GM18870 (cell line): ENCODE measurements around the gene KIF25.

Source experiments
- ATAC-seq: cut with Tn5 transposase; IDR thresholded peaks from one replicate; pipeline ENCODE4 v1.9.1; 2021; ENCODE audit warnings: moderate library complexity; ENCODE audit not compliant: unreplicated experiment

The KIF25 gene

DNA sequence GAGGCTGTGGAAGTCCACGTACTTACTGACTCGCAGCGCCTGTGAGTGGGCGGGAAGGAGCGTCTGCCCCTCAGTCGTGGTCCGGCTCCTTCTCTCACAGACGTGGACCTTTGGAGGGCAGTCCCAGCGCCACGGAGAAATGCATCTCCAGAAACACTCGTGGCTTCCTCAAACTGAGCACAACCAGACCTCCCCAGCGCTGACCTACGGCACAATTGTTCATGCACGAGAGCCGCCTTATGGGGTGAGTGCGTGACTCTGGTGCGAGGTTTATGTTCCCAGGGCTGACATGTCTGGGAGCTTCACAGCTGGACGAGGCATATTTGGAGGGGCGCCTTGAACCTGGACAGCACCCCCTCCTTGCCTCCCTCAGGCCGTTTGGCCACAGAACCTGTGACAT lies 51.8 kb downstream of the KIF25 start:
- no peak for ATAC-seq

DNA sequence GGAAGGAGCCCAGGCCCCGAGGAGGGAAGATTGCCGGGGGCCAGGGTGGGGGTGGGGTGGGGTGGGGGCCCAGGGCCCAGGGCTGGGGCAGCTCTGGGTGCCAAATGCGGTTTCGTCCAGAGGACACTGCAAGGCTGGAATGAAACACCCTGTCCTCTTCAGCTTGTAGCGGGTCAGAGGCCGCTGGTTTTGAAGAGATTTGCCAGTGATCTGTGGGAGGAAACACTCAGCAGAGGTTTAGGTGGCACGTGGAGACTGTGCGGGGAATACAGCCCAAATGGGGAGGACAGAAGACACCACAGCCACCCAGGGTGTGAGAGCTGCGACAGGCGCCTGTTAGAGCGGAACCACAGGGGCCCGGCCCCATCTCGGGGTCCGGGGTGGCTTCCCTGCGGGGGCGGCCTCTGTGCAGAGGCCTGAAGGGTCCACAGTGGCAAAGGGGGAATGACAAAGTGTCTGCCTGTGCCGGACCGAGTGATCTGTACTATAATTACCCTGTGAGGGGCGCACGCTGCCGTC lies 52.3 kb downstream of the KIF25 start:
- no peak for ATAC-seq

DNA sequence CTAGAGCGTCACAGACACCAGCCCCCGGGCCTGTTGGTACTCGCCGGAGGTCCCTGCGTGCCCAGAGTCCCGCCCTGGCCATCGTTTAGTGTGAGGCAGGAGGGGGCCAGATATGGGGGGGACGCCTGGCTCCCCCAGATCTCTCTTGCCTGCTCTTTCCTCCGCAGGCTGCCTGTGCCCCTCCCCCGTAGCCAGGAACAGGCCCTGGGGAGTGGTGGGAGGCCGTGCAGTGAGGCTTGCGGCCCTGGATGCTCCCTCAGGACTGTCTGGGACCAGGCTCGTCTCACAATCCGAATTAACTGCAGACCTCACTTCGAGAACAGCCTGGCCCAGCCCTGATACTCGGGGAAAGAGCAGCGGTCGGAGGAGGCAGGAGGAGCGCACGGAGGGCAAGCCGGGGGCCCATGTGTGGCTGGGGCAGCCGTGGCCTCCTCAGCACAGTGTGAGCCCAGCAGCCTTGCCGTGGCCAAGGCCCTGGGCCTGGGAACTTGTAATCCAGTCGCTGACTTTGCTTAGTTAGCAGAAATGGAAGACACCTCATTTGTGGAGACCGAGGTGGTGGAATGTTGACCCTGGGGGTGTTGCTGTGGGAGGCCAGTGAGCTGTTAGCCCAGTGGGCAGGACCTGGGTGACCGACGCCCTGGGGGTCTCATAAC lies 52.9 kb downstream of the KIF25 start:
- no peak for ATAC-seq

DNA sequence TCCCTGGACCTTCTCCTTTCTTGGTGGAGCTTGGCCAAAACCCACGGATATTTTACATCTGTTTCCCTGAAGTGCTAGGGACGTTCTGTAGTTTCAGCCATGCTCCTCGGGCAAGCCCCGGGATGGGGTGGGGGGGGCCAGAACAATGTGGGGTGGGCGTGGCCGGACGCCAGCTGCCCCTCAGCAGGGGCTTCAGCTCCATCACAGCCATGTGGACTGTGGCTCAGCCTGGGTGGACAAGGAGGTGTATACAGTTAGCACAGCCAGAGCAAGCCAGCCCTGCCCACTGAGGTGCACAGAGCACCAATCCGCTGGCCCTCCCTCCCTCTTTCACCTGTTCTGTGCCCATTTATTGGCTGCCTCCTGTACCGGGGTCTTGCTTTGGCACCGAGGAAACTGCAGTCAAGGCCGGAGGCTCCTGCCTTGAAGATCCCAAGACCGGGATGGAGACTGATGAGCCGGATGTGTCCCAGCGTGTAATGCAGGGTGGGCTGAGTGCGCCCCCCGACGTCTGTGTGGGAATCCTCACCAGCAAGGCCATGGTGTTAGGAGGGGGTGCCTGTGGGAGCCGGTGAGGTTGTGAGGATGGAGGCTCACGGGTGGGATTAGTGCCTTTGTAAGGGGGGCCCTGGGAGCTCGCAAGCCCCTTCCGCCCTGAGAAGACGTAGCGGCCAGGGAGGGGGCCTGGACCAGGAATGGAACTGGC lies 53.6 kb downstream of the KIF25 start:
- ATAC-seq: no peak

DNA sequence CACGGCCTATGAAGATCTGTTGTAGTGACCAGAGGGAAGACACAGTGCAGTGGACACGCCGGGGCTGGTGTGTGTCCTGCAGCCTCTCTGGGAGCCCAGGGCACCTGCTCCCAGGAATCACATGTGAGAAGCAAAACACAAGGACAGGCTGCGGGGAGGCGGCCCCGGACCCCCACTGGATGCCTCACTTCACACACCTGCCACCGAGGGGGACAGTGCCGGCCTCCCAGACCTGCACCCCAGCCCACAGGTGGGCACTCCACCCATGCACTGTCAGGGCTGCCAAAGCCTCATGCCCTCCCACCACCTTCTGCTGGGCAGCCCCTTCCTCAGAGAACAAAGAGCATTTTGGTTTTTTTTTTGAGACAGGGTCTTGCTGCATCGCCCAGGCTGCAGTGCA lies 54.2 kb downstream of the KIF25 start:
- ATAC-seq: no peak

DNA sequence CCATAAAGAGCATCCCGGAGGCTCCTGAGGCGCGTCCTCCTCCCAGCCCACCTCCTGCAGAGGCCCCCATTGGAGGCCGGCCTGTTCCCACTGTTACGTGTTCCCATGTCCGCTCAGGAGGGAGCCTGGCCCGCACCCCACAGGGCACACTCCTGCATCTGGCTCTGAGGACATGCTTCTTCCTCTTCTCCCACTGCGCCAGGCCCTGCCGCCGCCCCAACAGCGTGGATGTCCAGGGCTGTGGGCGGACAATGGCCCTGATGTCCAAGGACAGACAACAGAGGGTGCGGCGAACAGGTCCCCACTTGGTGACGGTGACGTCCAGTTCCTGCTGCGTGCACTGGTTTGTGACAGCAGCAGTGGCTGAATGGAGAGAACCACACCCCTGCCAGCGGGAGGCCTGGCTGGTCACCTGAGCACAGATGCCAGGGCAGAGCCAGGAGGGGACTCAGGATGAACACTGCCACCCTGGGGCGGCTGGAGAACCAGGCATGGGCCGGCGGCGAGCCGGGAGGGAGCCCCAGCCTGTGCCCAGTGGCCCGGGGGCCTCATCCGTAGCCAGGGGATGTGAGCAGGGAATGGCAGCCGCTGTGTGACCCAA lies 54.9 kb downstream of the KIF25 start:
- no peak for ATAC-seq

DNA sequence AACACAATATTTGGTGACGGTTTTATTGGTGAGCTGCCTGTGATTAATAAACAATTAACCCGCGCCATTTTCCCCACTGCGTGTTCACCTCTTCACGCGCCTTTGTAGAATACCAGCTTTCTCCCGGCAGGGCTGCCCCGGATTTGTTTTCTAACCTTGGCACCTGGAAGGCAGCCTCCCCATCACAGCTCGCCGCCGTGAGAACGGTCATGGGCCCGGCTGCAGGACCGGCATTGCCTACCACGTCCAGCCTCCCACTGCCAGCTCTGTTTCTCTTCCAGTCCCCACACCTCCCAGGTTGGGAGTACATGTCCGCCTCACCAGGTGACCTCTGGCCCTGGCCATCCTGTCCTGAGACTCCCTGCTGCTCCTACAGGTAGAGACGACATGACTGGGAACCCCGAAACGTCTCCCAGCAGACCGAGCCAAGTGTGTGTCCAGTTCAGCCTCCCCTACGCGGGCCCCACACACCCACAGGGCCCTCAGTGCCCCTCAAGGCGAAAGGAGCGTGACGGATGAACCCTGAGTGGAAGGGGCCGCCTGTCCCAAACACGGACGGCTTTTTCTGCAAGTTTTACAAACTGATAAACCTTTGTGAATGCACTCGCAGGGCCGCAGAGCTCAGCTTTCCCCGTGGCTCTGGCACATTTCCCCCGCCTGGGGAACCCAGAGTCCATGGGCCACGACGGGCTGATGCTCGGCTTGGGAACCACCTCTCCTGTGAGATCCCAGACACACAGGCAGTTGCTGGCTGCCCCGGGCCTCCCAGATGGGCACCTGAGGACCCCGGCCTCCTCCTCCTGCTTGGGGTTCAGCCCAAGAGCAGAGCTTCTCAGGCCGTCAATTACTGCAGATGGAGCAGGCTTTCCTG lies 55.9 kb downstream of the KIF25 start:
- no peak for ATAC-seq

DNA sequence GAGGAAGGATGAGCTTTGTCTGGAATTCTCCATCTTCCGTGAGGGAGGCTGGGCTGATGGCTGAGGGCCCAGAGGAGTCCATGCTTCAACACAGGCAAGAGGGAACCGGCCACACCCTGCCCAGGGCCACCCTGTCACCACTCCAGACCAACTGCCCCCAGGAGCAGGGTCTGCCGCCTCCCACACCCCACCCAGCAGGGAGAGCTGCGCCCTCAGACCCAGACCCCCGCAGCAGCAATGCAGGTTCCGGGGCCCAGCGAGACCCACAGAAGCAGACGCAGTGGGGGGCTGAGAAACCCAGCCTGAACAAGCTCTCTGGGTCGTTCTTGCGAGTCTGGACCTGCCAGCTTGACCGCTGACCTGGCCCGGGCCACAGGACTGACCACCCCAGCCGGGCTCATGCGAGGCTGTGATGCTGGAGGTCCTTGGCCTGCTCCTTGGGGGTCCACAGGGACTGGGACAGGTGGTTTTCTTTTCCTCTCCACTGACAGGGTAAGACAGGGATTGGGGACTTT lies 56.5 kb downstream of the KIF25 start:
- ATAC-seq: no peak

DNA sequence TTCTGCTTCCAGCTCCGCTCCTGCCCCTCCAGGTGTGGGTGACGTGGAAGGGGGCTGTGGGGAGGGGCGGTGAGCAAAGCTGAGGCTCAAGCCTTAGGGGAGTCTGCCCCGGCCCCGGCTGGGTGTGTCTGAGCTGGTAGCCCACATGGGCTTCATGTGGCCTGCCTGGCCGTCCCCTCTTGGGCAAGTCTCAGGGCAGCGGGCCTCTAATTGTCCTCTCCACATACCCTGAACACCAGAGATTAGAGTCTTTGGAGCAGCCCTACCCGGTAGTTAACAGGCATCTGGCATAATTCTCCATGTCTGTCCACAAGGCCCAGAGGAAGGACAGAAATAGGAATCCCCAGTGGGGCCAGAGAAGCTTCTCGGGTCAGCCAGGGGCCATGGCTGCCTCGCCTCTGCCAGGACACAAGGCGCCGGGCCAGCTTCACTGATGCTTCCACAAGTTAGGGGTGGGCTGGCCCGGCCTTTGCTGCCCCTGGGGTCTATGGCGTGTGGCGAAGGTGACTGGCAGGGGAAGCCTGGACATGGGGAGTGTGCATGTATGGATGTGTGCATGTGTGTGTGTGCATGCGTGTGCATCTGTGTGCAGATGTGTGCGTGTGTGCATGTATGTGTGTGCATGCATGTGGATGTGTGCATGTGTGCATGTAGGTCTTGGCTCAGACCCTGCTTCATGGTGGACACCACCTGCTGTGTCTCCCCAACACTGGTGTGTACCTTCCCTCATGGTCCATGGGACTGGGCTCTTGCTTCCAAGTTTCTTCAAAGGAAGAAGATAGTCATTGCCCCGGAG lies 57.5 kb downstream of the KIF25 start:
- no peak for ATAC-seq

DNA sequence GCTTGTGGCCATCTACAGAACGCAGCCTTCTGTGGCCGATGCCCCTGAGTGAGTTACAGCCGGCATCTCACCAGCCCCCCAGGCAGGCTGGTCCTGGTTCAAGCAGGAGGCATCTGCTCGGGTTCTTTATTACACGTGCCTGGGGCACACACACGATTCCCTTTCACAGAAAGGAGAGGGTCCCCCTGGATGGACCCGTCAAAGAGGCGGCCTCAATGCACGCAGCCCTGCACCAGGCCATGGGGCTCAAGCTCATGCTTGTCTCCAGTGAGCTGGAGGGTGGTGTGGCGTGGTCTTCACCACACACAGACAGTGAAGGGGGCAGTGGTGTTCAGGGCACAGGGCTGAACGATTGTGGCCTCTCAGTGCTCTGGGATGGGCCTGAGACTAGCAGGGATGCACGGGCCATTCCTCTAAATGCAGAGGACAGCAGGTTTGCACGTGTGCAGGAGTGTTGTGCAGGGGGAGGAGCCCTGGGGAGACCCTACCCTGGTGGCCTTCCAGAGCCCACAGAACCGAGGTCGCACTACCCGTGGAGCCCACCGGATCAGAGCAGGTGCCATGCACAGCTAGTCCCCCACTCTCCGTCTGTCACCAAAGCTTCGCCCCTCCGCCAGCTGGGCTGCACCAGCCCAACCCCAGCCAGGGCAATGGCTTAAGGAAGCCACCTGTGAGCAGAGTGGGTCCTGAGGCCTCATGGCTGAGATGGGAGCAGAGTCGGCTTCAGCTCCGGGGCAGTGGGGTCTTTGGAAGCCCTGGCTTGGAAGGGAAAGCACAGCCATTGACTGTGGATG lies 58.4 kb downstream of the KIF25 start:
- ATAC-seq: no peak

DNA sequence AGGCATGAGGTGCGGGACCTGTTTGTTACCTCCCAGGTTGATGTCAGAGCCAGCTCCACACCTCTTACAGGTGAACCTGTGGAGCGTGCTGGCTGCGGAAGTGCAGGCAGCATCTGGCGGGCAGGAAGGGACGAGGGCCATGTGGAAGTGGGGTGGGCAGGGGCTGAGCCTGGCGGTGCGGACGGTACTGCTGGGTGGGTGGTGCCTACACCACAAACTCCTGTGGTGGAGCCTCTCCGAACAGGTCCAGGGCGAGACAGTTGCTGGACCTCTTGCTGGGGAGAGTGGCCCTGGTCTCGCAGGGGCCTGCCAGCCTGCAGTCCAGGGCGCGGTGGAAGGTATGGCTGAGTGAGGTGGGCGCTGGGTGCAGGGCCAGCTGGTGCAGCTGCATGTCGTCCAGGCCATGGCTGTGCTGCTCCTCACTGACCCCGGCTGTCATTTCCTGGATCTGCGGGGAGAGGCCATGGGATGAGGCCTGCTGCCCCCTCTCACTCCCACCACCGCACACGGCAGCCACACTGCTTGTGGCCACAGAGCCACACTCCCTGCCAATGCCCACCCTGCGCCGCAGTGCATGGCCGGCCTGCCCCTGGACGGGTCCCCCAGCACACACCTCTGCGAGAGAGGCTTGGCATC lies 59.5 kb downstream of the KIF25 start:
- no peak for ATAC-seq

DNA sequence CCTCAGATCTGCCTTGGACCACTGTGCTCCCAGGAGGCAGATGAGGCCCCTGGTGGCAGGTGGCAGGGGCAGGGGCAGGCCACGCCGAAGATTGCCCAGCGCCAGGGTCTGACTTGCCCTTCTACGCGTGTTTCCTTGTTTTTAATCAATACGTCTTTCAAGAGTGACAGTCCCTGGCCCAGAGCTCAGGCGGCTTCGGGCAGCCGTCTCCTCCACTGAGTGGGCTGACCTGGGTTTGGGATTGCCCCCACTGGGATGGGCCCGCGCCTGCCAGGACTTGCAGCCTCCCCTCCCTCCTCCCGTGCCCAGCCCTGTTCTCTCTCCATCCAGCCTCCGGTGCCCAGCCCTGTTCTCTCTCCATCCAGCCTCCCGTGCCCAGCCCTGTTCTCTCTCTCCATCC lies 60.4 kb downstream of the KIF25 start:
- no peak for ATAC-seq

DNA sequence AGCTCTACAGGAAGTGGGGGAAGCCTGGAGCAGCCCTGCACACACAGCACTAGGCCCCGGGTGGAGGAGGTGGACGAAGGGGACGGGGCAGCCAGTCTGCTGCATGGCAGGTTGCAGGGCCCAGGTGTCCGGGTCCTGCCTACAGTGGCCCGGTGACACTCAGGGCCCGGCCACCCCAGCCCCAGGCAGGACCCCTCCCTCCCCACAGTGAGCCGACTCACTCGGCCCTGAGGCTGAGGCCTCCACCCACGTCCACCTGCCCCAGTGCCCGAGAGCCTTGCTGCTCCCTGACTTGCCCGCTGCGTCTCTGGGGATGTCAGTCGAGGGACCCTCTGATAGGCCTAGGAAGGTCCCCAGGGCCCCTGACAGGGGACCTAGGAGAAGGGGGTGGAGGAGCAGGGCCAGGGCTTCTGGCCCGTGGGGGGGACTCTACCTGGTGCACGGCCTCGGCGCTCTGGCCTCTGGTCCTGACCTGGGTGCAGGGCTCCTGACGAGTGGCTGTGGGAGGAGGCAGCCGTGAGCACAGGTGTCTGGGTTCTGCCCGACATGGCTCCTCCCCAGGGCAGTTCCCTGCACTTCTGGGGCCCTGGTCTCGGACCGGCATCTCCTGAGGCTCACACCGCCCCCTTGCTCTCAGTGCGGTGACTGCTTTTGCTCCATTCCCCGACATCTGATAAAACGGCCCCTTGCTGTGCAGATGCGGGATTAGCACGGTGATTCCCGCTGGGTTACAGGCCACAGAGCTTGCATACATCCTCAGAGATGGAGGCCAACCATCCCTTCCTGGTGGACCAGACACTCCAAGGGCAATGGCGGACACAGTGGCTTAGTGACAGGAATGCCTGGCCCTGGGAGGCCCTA lies 61.5 kb downstream of the KIF25 start:
- no peak for ATAC-seq

DNA sequence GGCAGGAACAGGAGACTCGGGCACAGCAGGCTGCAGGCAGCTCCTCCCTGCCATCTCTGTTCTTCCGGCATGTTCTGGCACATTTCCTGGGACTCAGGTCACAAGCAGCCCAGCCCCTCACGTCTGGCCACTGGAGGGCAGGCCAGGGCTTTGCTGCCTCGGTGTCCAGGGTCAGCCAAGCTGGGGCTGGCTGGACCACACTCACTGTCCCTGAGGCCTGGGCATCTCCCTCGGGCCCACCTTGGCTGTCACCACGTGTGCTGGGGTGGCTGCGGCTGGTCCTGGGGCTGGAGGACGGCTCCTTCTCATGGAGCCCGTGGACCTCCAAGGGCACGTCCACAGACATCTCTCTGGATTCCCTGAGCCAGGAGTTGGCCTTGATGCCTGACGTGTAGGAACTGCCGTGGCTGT lies 63.1 kb downstream of the KIF25 start:
- no peak for ATAC-seq

DNA sequence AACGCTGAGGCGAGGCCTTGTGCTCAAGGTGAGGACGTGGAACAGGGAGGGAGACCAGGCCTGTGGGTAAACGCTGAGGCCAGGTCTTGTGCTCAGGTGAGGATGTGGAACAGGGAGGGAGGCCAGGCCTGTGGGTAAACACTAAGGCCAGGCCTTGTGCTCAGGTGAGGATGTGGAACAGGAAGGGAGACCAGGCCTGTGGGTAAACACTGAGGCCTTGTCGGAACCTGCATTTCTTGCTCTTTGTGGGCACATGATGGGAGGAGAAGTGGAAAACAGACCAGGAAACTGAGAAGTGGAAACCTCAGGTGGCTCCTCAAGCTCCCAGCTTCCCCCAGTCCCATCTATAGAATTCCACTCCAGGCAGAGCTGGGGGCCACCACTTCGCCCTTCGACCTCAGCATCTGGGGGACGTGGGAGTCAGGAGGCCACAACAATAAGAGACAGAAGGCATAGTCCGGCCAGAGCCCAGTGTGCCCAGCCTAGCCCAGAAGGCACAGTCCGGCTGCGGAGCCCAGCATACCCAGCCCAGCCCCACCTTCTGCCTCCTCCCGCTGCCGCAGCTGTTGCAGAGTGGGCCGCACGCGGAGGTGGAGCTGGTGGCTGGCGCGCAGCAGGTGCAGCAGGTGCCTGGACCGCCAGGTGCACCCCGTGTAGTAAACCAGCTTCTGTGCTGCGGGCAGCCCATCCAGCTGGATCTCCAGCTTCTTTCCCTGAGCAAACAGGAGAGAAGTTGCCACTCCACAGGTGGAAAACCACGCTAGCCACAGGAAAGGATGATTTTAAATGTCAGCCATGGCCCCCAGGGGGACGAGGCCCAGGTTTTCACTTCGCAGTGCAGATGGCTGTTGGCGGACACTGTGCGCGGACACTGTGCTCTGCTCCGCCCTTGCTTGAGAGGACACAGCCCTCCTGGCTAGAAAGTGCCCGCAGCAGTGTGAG lies 64.1 kb downstream of the KIF25 start:
- ATAC-seq: no peak

DNA sequence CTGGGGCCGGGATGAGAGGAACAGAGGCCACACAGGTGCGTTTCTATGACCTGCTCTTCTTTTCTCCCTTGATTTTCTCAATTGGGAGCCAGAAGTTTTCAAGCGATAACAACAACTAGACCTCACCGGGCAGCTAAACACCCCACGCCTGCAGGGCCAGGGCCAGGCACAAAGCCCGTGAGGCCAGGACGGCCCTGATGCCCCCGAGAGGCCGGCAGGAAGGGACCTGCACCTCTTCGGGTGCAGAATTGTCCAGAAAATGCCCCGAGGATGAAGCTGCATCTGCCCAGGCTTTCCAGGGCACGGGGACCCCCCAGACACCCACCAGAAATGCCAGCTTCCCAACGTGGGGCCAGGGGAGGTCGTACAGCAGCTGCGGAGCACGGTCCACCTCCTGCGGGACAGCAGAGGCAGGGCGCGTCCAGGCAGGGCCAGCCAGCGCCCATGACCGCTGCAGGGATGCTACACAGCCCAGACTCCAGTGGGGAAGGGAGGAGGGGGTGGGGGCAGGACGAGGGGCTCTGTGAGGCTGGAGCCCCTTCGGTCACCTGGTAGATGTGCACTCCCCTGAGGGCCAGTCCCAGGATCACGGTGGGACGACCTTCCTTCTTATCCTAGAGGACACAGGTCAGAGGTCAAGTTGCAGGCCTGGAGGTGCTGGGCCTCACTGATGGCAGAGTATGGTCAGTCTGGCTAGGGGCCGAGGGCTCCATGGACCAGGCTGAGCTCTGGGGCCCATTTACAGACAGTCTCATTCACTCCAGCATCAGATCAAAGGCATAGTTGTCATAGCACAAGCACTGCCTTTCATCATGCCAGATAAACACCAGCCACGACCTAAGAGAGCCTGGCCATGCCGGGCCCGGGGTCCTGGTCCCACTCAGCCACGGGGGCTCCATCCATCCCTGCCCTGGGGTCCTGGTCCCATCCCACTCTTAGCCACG lies 65.1 kb downstream of the KIF25 start:
- ATAC-seq: no peak
